DOHH2 (cell line): ENCODE results near the gene MECP2.

Experiments used
- H3F3A ChIP-seq: fragments of 200-600 bp; sonication (generic), shearing (Covaris generic); 2 replicates; pipeline ENCODE4 v1.6.0; 2016; ENCODE audit warnings: antibody characterized with exemption, mild to moderate bottlenecking; ENCODE audit not compliant: control insufficient read depth, insufficient read depth
- H3K27ac ChIP-seq: fragments of 200-600 bp; sonication (generic); 2 replicates; pipeline ENCODE4 v1.5.1; 2014; ENCODE audit warnings: low read depth, mild to moderate bottlenecking, low read length, moderate library complexity
- H3K27me3 ChIP-seq: fragments of 200-600 bp; sonication (generic); 2 replicates; pipeline ENCODE4 v1.6.1; 2014; ENCODE audit warnings: mild to moderate bottlenecking, low read length, mixed read lengths; ENCODE audit not compliant: control insufficient read depth
- H3K36me3 ChIP-seq: fragments of 200-600 bp; sonication (generic); 2 replicates; pipeline ENCODE4 v1.6.1; 2014; ENCODE audit warnings: mild to moderate bottlenecking, low read length, moderate library complexity, mixed read lengths; ENCODE audit not compliant: control insufficient read depth
- H3K4me1 ChIP-seq: fragments of 200-600 bp; sonication (generic); 2 replicates; pipeline ENCODE4 v1.6.1; 2014; ENCODE audit warnings: mild to moderate bottlenecking, low read length, mixed read lengths; ENCODE audit not compliant: control insufficient read depth
- H3K4me2 ChIP-seq: fragments of 200-600 bp; sonication (generic); 2 replicates; pipeline ENCODE4 v1.6.0; 2014; ENCODE audit warnings: mild to moderate bottlenecking, low read length, moderate library complexity
- H3K4me3 ChIP-seq: fragments of 200-600 bp; sonication (generic); 2 replicates; pipeline ENCODE4 v1.5.1; 2014; ENCODE audit warnings: mild to moderate bottlenecking, low read length, mixed read lengths
- H3K79me2 ChIP-seq: fragments of 200-600 bp; sonication (generic); 2 replicates; pipeline ENCODE4 v1.6.1; 2014; ENCODE audit warnings: mild to moderate bottlenecking, low read length, mixed read lengths; ENCODE audit not compliant: control insufficient read depth
- H3K9me2 ChIP-seq: fragments of 200-600 bp; sonication (generic); replicated peaks from 2 replicates; pipeline ENCODE4 v1.6.1; 2014; ENCODE audit warnings: mild to moderate bottlenecking, low read length, mixed read lengths; ENCODE audit not compliant: control insufficient read depth
- H3K9me3 ChIP-seq: fragments of 200-600 bp; sonication (generic); 2 replicates; pipeline ENCODE4 v1.6.1; 2014; ENCODE audit warnings: antibody characterized with exemption, low read length, mixed read lengths; ENCODE audit not compliant: control insufficient read depth, insufficient read depth
- H4K20me1 ChIP-seq: fragments of 200-600 bp; sonication (generic); 2 replicates; pipeline ENCODE4 v1.6.0; 2014; ENCODE audit warnings: low read depth, mild to moderate bottlenecking, antibody characterized with exemption, low read length, moderate library complexity; ENCODE audit not compliant: control insufficient read depth, insufficient read depth
- CTCF ChIP-seq: fragments of 200-600 bp; sonication (generic); IDR thresholded peaks from one replicate; pipeline ENCODE4 v1.5.1; 2014; ENCODE audit warnings: antibody characterized with exemption, mild to moderate bottlenecking, low read depth, low read length; ENCODE audit not compliant: poor library complexity, severe bottlenecking
- EZH2phosphoT487 ChIP-seq: fragments of 200-600 bp; sonication (generic); IDR thresholded peaks from 2 replicates; pipeline ENCODE4 v1.6.1; 2017; ENCODE audit warnings: borderline replicate concordance, mild to moderate bottlenecking, antibody characterized with exemption, low read length, moderate library complexity, mixed read lengths

The MECP2 gene

GRCh38 chrX:154044091-154044490 lies 53.4 kb downstream of the MECP2 start:
- TF ChIP-seq EZH2phosphoT487 (no peak), CTCF (no peak)
- no peak overlapping the region for H3K27ac ChIP-seq
- H3K4me3 ChIP-seq = no peak overlapping the region
- H3K79me2 ChIP-seq = peaks cover 37% of the 10 kb centered on the region
- H3K4me1 ChIP-seq = no peaks in the 10 kb centered on the region
- no peaks in the 10 kb centered on the region for H3K9me3 ChIP-seq
- H3K27me3 ChIP-seq = no peaks in the 10 kb centered on the region
- H4K20me1 ChIP-seq = no peaks in the 10 kb centered on the region
- H3F3A ChIP-seq = no peaks in the 10 kb centered on the region
- H3K4me2 ChIP-seq = no peak overlapping the region
- H3K36me3 ChIP-seq = peaks cover 4% of the 10 kb centered on the region
- no peaks in the 10 kb centered on the region for H3K9me2 ChIP-seq

GRCh38 chrX:154043003-154043763 lies 54.3 kb downstream of the MECP2 start:
- H3K4me2 ChIP-seq = no peak overlapping the region
- H3K27ac ChIP-seq = no peak overlapping the region
- H3K9me2 ChIP-seq = no peaks in the 10 kb centered on the region
- peaks cover 3% of the 10 kb centered on the region; the same call in 1 of the 2 replicates for H3K36me3 ChIP-seq
- no peaks in the 10 kb centered on the region for H4K20me1 ChIP-seq
- peaks cover 36% of the 10 kb centered on the region for H3K79me2 ChIP-seq
- TF ChIP-seq CTCF (no peak), EZH2phosphoT487 (no peak)
- no peaks in the 10 kb centered on the region for H3K4me1 ChIP-seq
- H3K4me3 ChIP-seq = no peak overlapping the region
- H3F3A ChIP-seq = no peaks in the 10 kb centered on the region
- H3K9me3 ChIP-seq = no peaks in the 10 kb centered on the region
- no peaks in the 10 kb centered on the region for H3K27me3 ChIP-seq

GRCh38 chrX:154040863-154041262 lies 56.7 kb downstream of the MECP2 start:
- peaks cover 30% of the 10 kb centered on the region for H3K79me2 ChIP-seq
- no peak overlapping the region for H3K4me3 ChIP-seq
- no peaks in the 10 kb centered on the region for H4K20me1 ChIP-seq
- TF ChIP-seq EZH2phosphoT487 (no peak), CTCF (no peak)
- no peaks in the 10 kb centered on the region for H3K4me1 ChIP-seq
- H3K36me3 ChIP-seq = peaks cover 3% of the 10 kb centered on the region; the same call in 1 of the 2 replicates
- no peak overlapping the region for H3K27ac ChIP-seq
- no peak overlapping the region for H3K4me2 ChIP-seq
- H3F3A ChIP-seq = no peaks in the 10 kb centered on the region
- H3K9me3 ChIP-seq = no peaks in the 10 kb centered on the region
- no peaks in the 10 kb centered on the region for H3K27me3 ChIP-seq
- no peaks in the 10 kb centered on the region for H3K9me2 ChIP-seq
